HCT116 (cell line): Measurements from ENCODE around the gene WWOX. TPM values are rescaled to one million over a fixed set of nuclear protein-coding genes. Genes with fewer than 3 reads are reported as not detected.

Experiments
- ATAC-seq: fragments of 200-7000 bp; cut with Tn5 transposase; 2 replicates; pipeline ENCODE4 v1.9.1; 2020; ENCODE audit warnings: mild to moderate bottlenecking, moderate library complexity
- BruUV-seq: library from RNA; stranded (reverse); fragments of 400-500 nt; replicated peaks from 2 replicates; lab custom pipeline; 2021; lab: Mats Ljungman, UMichigan
- CTCF ChIA-PET: fragments of 300-600 bp; sonication (Branson Sonifier 250); formaldehyde crosslinking; loops from one replicate; lab custom pipeline; 2021; ENCODE audit warnings: antibody characterized with exemption; lab: Charles Lee
- POLR2A ChIA-PET: fragments of 300-600, 350-600 bp; sonication (Branson Sonifier 250); formaldehyde crosslinking; loops from one replicate; lab custom pipeline; 2021; ENCODE audit warnings: antibody characterized with exemption; lab: Charles Lee
- RAD21 ChIA-PET, 2 experiments: fragments of 300-600 bp; sonication (Branson Sonifier 250); formaldehyde crosslinking; loops; one replicate each; lab custom pipeline; 2023; ENCODE audit warnings: low total read pairs in 2 of 2; ENCODE audit not compliant: uncharacterized antibody in 2 of 2, unreplicated experiment in 2 of 2, low non-redundant PET in 1 of 2; lab: Charles Lee
- DNase-seq: peaks from one replicate; pipeline ENCODE4 v3.0.0-alpha.2; 2010; ENCODE audit warnings: low read depth, low spot score
- H2AFZ ChIP-seq: fragments of 200-600 bp; shearing (Covaris generic), sonication (generic); 2 replicates; pipeline ENCODE4 v1.6.1; 2017; ENCODE audit warnings: low read depth, mixed run types, mixed read lengths, antibody characterized with exemption, low read length; ENCODE audit not compliant: poor library complexity, severe bottlenecking
- H3K27ac ChIP-seq: 2 replicates; pipeline ENCODE4 v1.5.1; 2012; ENCODE audit warnings: low read depth, low read length
- H3K27me3 ChIP-seq: fragments of 200-600 bp; sonication (generic); 2 replicates; pipeline ENCODE4 v1.6.1; 2016; ENCODE audit warnings: mixed run types, low read length, mixed read lengths; ENCODE audit not compliant: insufficient read depth
- H3K36me3 ChIP-seq, 2 experiments: fragments of 200-500 bp in 1 of 2; fragments of 200-600 bp in 1 of 2; sonication (Bioruptor generic) in 1 of 2; sonication (generic) in 1 of 2; 2 replicates each; pipeline versions ENCODE4 v1.5.1 to v1.6.1; 2014 to 2016; ENCODE audit warnings: low read length in 2 of 2, inconsistent platforms in 1 of 2, mixed read lengths in 1 of 2, mixed run types in 1 of 2; ENCODE audit not compliant: insufficient read depth in 2 of 2, control insufficient read depth in 1 of 2
- H3K4me1 ChIP-seq, 2 experiments: fragments of 200-600 bp in 1 of 2; sonication (generic) in 1 of 2; 2 replicates each; pipeline versions ENCODE4 v1.5.1 to v1.6.1; 2012 to 2017; ENCODE audit warnings: low read length in 2 of 2, inconsistent platforms in 1 of 2, mild to moderate bottlenecking in 1 of 2, mixed read lengths in 1 of 2, mixed run types in 1 of 2, moderate library complexity in 1 of 2; ENCODE audit not compliant: insufficient read depth in 2 of 2, control insufficient read depth in 1 of 2
- H3K4me2 ChIP-seq: fragments of 200-600 bp; sonication (generic); 2 replicates; pipeline ENCODE4 v1.6.1; 2017; ENCODE audit warnings: mixed run types, low read length, mixed read lengths
- H3K4me3 ChIP-seq, 2 experiments: fragments of 200-600 bp in 1 of 2; sonication (generic) in 1 of 2; replicated peaks in 1 of 2; 2 replicates each; pipeline ENCODE4 v1.5.1; 2011 to 2016; ENCODE audit warnings: low read length in 2 of 2, control low read depth in 1 of 2, low read depth in 1 of 2, mild to moderate bottlenecking in 1 of 2, mixed read lengths in 1 of 2, mixed run types in 1 of 2
- H3K79me2 ChIP-seq: fragments of 200-600 bp; sonication (generic); 2 replicates; pipeline ENCODE4 v1.6.1; 2017; ENCODE audit warnings: mild to moderate bottlenecking, mixed run types, low read length, moderate library complexity, mixed read lengths; ENCODE audit not compliant: insufficient read depth
- H3K9ac ChIP-seq: fragments of 200-600 bp; sonication (generic); 2 replicates; pipeline ENCODE4 v1.6.1; 2016; ENCODE audit warnings: low read length, mixed read lengths
- H3K9me2 ChIP-seq: fragments of 200-600 bp; sonication (generic), shearing (Covaris generic); 2 replicates; pipeline ENCODE4 v1.6.1; 2017; ENCODE audit warnings: mixed run types, mild to moderate bottlenecking, moderate library complexity; ENCODE audit not compliant: insufficient read depth
- H3K9me3 ChIP-seq, 2 experiments: fragments of 200-500 bp in 1 of 2; fragments of 200-600 bp in 1 of 2; sonication (Bioruptor generic) in 1 of 2; sonication (generic) in 1 of 2; 2 replicates each; pipeline ENCODE4 v1.6.1; 2014 to 2017; ENCODE audit warnings: low read length in 2 of 2, mixed read lengths in 2 of 2, inconsistent platforms in 1 of 2, low read depth in 1 of 2, mild to moderate bottlenecking in 1 of 2, mixed run types in 1 of 2, moderate library complexity in 1 of 2; ENCODE audit not compliant: control insufficient read depth in 1 of 2, insufficient read depth in 1 of 2
- H4K20me1 ChIP-seq: fragments of 200-600 bp; sonication (generic), shearing (Covaris generic); 2 replicates; pipeline ENCODE4 v1.6.1; 2017; ENCODE audit warnings: mixed run types, mild to moderate bottlenecking, moderate library complexity; ENCODE audit not compliant: insufficient read depth
- CBX3 ChIP-seq: IDR thresholded peaks from 2 replicates; pipeline ENCODE4 v1.6.1; 2012; ENCODE audit warnings: low read depth
- EZH2phosphoT487 ChIP-seq: fragments of 200-600 bp; IDR thresholded peaks from 2 replicates; pipeline ENCODE4 v1.6.1; 2018; ENCODE audit warnings: antibody characterized with exemption, borderline replicate concordance
- FOSL1 ChIP-seq: IDR thresholded peaks from 2 replicates; pipeline ENCODE4 v1.6.1; 2012; ENCODE audit warnings: low read depth
- POLR2AphosphoS5 ChIP-seq: IDR thresholded peaks from 2 replicates; pipeline ENCODE4 v1.6.1; 2011; ENCODE audit warnings: mild to moderate bottlenecking, low read depth, low read length, moderate library complexity
- RAD21 ChIP-seq: IDR thresholded peaks from 2 replicates; pipeline ENCODE4 v1.6.1; 2012; ENCODE audit warnings: low read depth, mild to moderate bottlenecking
- SRF ChIP-seq: IDR thresholded peaks from 2 replicates; pipeline ENCODE4 v1.6.1; 2012; ENCODE audit warnings: low read depth
- TCF7L2 ChIP-seq: IDR thresholded peaks from 2 replicates; pipeline ENCODE4 v1.7.0; 2011; ENCODE audit warnings: borderline replicate concordance, inconsistent platforms; ENCODE audit not compliant: insufficient read depth, insufficient read length; ENCODE audit errors: extremely low read depth
- YY1 ChIP-seq: IDR thresholded peaks from 2 replicates; pipeline ENCODE4 v1.6.1; 2011; ENCODE audit warnings: low read length, low read depth, moderate library complexity, mild to moderate bottlenecking; ENCODE audit not compliant: insufficient replicate concordance; ENCODE audit errors: extremely low read depth
- ZFX ChIP-seq: fragments of 450-650 bp; IDR thresholded peaks from 2 replicates; pipeline ENCODE4 v1.6.1; 2017
- intact Hi-C: fragments of 100-400 bp; cut with micrococcal nuclease; formaldehyde crosslinking; loops from 2 replicates; pipeline ENCODE4 v1.10.0; 2022
- total RNA-seq: library from RNA; stranded (reverse); gene quantifications from one replicate; pipeline ENCODE4 v1.2.1, GENCODE V29; 2021; ENCODE audit not compliant: unreplicated experiment
- TF ChIP-seq, protein P1 (sequence below): IDR thresholded peaks from 2 replicates; pipeline ENCODE4 v1.6.1; 2012
- TF ChIP-seq, protein P2 (sequence below): IDR thresholded peaks from 2 replicates; pipeline ENCODE4 v1.6.1; 2012; ENCODE audit warnings: low read depth

WWOX gene
- total RNA-seq, 1 experiment from 2014 or later = 13.7 TPM

GRCh38 chr16:78822509-78822908 is 723.1 kb downstream of the WWOX start:
- Histone ChIP-seq H3K4me2 (no peak overlapping the region), H3K27ac (no peak overlapping the region), H3K36me3 (no peaks in the 10 kb centered on the region), H4K20me1 (no peaks in the 10 kb centered on the region), H3K79me2 (no peaks in the 10 kb centered on the region), H3K9me3 (peaks cover 4 to 14% of the 10 kb centered on the region in 2 experiments; a peak in 3 of 4 replicates), H3K9ac (no peak overlapping the region), H2AFZ (no peak overlapping the region), H3K4me1 (no peaks in the 10 kb centered on the region), H3K27me3 (no peaks in the 10 kb centered on the region), H3K9me2 (no peaks in the 10 kb centered on the region), H3K4me3 (no peak overlapping the region)
- DNase-seq (no peak), ATAC-seq (no peak)
- ChIA-PET RAD21 (no interaction called here), POLR2A (no interaction called here), CTCF (no interaction called here)
- TF ChIP-seq ZFX (no peak), YY1 (no peak), RAD21 (no peak), SRF (no peak), FOSL1 (no peak), CBX3 (no peak), POLR2AphosphoS5 (no peak), EZH2phosphoT487 (no peak), TCF7L2 (no peak)
- TF ChIP-seq, protein P1, sequence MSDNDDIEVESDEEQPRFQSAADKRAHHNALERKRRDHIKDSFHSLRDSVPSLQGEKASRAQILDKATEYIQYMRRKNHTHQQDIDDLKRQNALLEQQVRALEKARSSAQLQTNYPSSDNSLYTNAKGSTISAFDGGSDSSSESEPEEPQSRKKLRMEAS = no peak
- TF ChIP-seq, protein P2, sequence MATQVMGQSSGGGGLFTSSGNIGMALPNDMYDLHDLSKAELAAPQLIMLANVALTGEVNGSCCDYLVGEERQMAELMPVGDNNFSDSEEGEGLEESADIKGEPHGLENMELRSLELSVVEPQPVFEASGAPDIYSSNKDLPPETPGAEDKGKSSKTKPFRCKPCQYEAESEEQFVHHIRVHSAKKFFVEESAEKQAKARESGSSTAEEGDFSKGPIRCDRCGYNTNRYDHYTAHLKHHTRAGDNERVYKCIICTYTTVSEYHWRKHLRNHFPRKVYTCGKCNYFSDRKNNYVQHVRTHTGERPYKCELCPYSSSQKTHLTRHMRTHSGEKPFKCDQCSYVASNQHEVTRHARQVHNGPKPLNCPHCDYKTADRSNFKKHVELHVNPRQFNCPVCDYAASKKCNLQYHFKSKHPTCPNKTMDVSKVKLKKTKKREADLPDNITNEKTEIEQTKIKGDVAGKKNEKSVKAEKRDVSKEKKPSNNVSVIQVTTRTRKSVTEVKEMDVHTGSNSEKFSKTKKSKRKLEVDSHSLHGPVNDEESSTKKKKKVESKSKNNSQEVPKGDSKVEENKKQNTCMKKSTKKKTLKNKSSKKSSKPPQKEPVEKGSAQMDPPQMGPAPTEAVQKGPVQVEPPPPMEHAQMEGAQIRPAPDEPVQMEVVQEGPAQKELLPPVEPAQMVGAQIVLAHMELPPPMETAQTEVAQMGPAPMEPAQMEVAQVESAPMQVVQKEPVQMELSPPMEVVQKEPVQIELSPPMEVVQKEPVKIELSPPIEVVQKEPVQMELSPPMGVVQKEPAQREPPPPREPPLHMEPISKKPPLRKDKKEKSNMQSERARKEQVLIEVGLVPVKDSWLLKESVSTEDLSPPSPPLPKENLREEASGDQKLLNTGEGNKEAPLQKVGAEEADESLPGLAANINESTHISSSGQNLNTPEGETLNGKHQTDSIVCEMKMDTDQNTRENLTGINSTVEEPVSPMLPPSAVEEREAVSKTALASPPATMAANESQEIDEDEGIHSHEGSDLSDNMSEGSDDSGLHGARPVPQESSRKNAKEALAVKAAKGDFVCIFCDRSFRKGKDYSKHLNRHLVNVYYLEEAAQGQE = no peak
- intact Hi-C loops = no loop called here
- BruUV-seq = no TSS peak
